ENCODE data around the gene SEMA3D.

Gene SEMA3D

DNA sequence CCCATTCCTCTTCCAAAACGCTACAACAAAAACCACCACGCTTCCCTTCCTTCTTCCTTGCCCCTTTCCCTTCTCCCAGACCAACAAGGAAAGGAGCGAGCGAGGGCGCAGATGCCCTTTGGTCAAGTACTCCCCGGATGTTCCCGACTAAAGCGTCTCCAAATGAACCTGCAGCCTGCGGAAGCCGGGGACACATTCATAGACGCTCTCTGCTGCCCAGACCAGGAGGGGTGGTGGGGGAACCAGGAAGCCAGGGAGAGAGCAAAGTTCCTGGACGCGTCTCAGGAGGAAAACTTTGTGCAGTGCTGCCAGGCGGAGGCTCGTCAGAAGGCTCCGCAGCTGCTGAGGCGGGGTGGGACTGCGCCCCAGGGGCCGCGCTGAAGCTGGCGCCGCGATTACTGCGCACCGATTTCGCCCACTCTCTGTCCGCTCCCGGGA lies 754 bp downstream of the SEMA3D start:
- no peak for TF ChIP-seq CTCF (IDR thresholded peaks at IDR 0.05; ENCODE audit: insufficient read depth, low read depth, low read length, missing control alignments)
- peak; percentile 36 for DNase-seq (ENCODE audit: low read depth)
- peak overlapping the region; percentile 57 for H3K4me3 ChIP-seq (ENCODE audit: low read length)

GRCh38 chr7:85185424-85186082 lies 1.3 kb downstream of the SEMA3D start:
- peak; percentile 66 for DNase-seq (ENCODE audit: low read depth)
- peak; percentile 16 for TF ChIP-seq CTCF (IDR thresholded peaks at IDR 0.05; ENCODE audit: insufficient read depth, low read depth, low read length, missing control alignments)
- H3K4me3 ChIP-seq (ENCODE audit: low read length) = peak overlapping the region; percentile 57

GRCh38 chr7:85184599-85185423 lies 2.0 kb downstream of the SEMA3D start:
- no peak for DNase-seq (ENCODE audit: low read depth)
- TF ChIP-seq CTCF (IDR thresholded peaks at IDR 0.05; ENCODE audit: insufficient read depth, low read depth, low read length, missing control alignments) = no peak
- H3K4me3 ChIP-seq (ENCODE audit: low read length) = peak overlapping the region; percentile 57

- DNase-seq (ENCODE audit: low read depth) = no peak
- H3K4me3 ChIP-seq (ENCODE audit: low read length) = no peak overlapping the region
- no peak for TF ChIP-seq CTCF (IDR thresholded peaks at IDR 0.05; ENCODE audit: insufficient read depth, low read depth, low read length, missing control alignments)
Measured at GRCh38 chr7:85183296-85183695, 3.6 kb downstream of the SEMA3D start.

- no peak overlapping the region for H3K4me3 ChIP-seq (ENCODE audit: low read length)
- no peak for TF ChIP-seq CTCF (IDR thresholded peaks at IDR 0.05; ENCODE audit: insufficient read depth, low read depth, low read length, missing control alignments)
- DNase-seq (ENCODE audit: low read depth) = no peak
Measured at GRCh38 chr7:85178531-85179298, 8.1 kb downstream of the SEMA3D start.

DNA sequence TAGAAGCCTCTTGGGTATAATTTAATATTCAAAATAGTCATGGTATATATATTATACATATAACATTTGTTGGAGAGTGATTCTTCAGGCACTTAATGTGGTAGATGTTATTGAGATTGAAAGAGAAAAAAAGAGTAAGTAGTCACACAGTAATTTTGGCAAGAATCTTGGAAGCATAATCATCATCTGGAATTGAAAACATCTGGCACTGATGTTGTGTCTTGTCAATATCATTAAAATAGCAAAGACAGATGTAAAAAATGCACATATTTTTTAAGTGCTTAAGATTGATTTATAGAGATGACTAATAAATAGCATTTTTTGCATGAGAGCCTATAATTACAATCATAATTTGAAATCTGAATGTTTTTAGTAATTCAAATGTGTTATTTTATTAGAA lies 9.5 kb downstream of the SEMA3D start:
- no peak overlapping the region for H3K4me3 ChIP-seq (ENCODE audit: low read length)
- DNase-seq (ENCODE audit: low read depth) = no peak
- TF ChIP-seq CTCF (IDR thresholded peaks at IDR 0.05; ENCODE audit: insufficient read depth, low read depth, low read length, missing control alignments) = no peak
